Ovary (tissue), 9 donors: ENCODE data around the gene RNH1. TPM values are rescaled to one million over a fixed set of nuclear protein-coding genes. Genes with fewer than 3 reads are reported as not detected.

Source experiments
- DNase-seq, 5 donors: peaks; one replicate each; pipeline ENCODE4 v3.0.0-alpha.2; 2019 to 2020
- H3K27ac ChIP-seq, 2 donors: fragments of 200-600 bp; one replicate each; pipeline versions ENCODE4 v1.5.1 to v1.8.0; 2019 to 2022
- H3K27me3 ChIP-seq: fragments of 200-600 bp; one replicate; pipeline ENCODE4 v1.8.0; 2022
- H3K36me3 ChIP-seq: fragments of 200-600 bp; sonication (generic); one replicate; pipeline ENCODE4 v1.5.1; 2019
- H3K4me1 ChIP-seq: one replicate; pipeline ENCODE4 v1.8.1; 2013; ENCODE audit warnings: mild to moderate bottlenecking, moderate library complexity; ENCODE audit not compliant: insufficient read depth
- H3K4me3 ChIP-seq: fragments of 200-600 bp; sonication (generic); one replicate; pipeline ENCODE4 v1.5.1; 2017
- H3K9me3 ChIP-seq, 2 donors: fragments of 200-600 bp in 1 of 2; sonication (generic) in 1 of 2; one replicate each; pipeline versions ENCODE4 v1.5.1 to v1.8.1; 2013 to 2019; ENCODE audit warnings: mild to moderate bottlenecking in 1 of 2, moderate library complexity in 1 of 2
- EP300 ChIP-seq: sonication (generic); formaldehyde crosslinking; IDR thresholded peaks from one replicate; pipeline ENCODE4 v1.6.1; 2017; ENCODE audit warnings: antibody characterized with exemption
- POLR2A ChIP-seq: fragments of 450-650 bp; IDR thresholded peaks from one replicate; pipeline ENCODE4 v1.6.1; 2017; ENCODE audit warnings: antibody characterized with exemption, mild to moderate bottlenecking, moderate library complexity
- WGBS, 3 donors: extraction: QIAGEN DNeasy Blood & Tissue Kit in 1 of 3; methylation state at CpG; one replicate each; pipeline versions ENCODE4 v1.1.5 to v1.1.7; 2013 to 2017; 5-methylcytosine and 5-hydroxymethylcytosine counted together
- intact Hi-C, 4 donors: fragments of 100-400 bp; cut with DNase I; formaldehyde crosslinking; loops; one replicate each; pipeline versions ENCODE4 v1.11.0 to v1.15.1; 2022 to 2023
- polyA plus RNA-seq, 2 donors: library from polyadenylated mRNA; stranded (reverse); fragments of 200-250 nt in 1 of 2; fragments of 350-450 nt in 1 of 2; fragmentation: Illumina TruSeq in 1 of 2; extraction: RNeasy Lipid Tissue Mini Kit (QIAGEN cat#74804) in 1 of 2; gene quantifications; one replicate each; pipeline ENCODE4 v1.2.3, GENCODE V29; 2013 to 2014
- total RNA-seq, 7 donors: library from RNA; depleted of rRNA in 2 of 7; stranded (reverse); fragments of >200 nt in 2 of 7; fragmentation: NEBNext Ultra II Directional in 3 of 7; extraction: Animal tissue kit (Norgen Biotek cat#: 25700) in 3 of 7; gene quantifications; one replicate each; pipeline versions ENCODE4 v1.1.0 to v1.2.4, GENCODE V29; 2016 to 2023
- TF ChIP-seq, protein P1 (sequence below), 3 donors: fragments of 450-650 bp in 2 of 3; fragments of 200-600 bp in 1 of 3; IDR thresholded peaks; one replicate each; pipeline versions ENCODE4 v1.5.1 to v1.8.0; 2016 to 2022; ENCODE audit warnings: antibody characterized with exemption in 3 of 3, mild to moderate bottlenecking in 1 of 3
- donor health status: DM: no; HTN: no; CAD: no; lungs with moderate emphysema.
- donor health status: DM: no; HTN: no; CAD: no.
- donor health status: Bipolar disorder and iron deficiency.
- donor health status: DM: yes; HTN: yes; CAD: no.
- donor health status: DM: no; HTN: no; CAD: no.
- donor health status: DM: yes; HTN: yes; CAD: no.

RNH1 gene
- total and polyA plus RNA-seq, 9 donors = 17.4 to 233 (median 156) TPM

DNA sequence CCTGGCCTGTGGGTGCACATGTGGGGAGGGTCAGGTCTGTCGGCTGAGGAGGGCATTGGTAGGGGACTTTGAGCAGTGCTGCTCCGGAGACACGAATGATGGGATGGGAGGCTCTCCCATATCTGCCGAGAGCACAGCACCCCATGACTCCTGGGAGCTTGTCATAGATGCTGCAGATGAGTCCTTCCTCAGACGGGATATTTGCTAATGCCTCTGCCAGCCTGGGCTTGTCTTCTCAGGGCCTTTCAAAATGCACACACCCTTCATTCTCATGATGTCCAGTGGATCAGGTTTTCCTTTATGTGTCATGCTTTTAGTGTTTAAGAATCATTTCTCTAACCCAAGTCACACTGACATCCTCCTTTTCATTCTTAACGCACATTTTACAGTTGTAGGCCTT, 8.1 kb upstream of the RNH1 start:
- no peaks in the 10 kb centered on the region for H3K36me3 ChIP-seq

GRCh38 chr11:514606-515005, 7.6 kb upstream of the RNH1 start:
- TF ChIP-seq POLR2A (no peak), EP300 (no peak)
- TF ChIP-seq, protein P1, sequence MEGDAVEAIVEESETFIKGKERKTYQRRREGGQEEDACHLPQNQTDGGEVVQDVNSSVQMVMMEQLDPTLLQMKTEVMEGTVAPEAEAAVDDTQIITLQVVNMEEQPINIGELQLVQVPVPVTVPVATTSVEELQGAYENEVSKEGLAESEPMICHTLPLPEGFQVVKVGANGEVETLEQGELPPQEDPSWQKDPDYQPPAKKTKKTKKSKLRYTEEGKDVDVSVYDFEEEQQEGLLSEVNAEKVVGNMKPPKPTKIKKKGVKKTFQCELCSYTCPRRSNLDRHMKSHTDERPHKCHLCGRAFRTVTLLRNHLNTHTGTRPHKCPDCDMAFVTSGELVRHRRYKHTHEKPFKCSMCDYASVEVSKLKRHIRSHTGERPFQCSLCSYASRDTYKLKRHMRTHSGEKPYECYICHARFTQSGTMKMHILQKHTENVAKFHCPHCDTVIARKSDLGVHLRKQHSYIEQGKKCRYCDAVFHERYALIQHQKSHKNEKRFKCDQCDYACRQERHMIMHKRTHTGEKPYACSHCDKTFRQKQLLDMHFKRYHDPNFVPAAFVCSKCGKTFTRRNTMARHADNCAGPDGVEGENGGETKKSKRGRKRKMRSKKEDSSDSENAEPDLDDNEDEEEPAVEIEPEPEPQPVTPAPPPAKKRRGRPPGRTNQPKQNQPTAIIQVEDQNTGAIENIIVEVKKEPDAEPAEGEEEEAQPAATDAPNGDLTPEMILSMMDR (IDR thresholded peaks at IDR 0.05) = no peak
- intact Hi-C loops = loop anchor here in 2 of 4 donors (5.0 kb wide), 4 partner anchors 62 to 307 kb away; partner anchors contain the start of genes BET1L (in 1 of the 2), IFITM5 (in 1 of the 2), PTDSS2 (in 1 of the 2) and RIC8A (in 1 of the 2)
- no peaks in the 10 kb centered on the region for H3K27me3 ChIP-seq
- DNase-seq = no peak
- no peaks in the 10 kb centered on the region for H3K9me3 ChIP-seq
- no peaks in the 10 kb centered on the region for H3K4me1 ChIP-seq
- 92 to 94% (median 93%) methylated on average over 10 of the region's 10 CpGs for WGBS, 3 donors
- H3K4me3 ChIP-seq = no peak overlapping the region
- no peak overlapping the region for H3K27ac ChIP-seq
- H3K36me3 ChIP-seq = no peaks in the 10 kb centered on the region

More for the DNA sequence above, 8.1 kb upstream of the RNH1 start:
- intact Hi-C loops = no loop called here
- Histone ChIP-seq H3K27ac (no peak overlapping the region), H3K4me3 (no peak overlapping the region), H3K4me1 (no peaks in the 10 kb centered on the region), H3K27me3 (no peaks in the 10 kb centered on the region), H3K9me3 (no peaks in the 10 kb centered on the region)
- TF ChIP-seq, protein P1 (IDR thresholded peaks at IDR 0.05) = no peak
- TF ChIP-seq EP300 (no peak), POLR2A (no peak)
- WGBS, 3 donors = 90 to 93% (median 90%) methylated on average over 6 of the region's 6 CpGs
- DNase-seq = no peak

- Histone ChIP-seq H3K4me3 (no peak overlapping the region), H3K9me3 (no peaks in the 10 kb centered on the region), H3K27ac (no peak overlapping the region), H3K4me1 (peaks cover 3% of the 10 kb centered on the region), H3K27me3 (no peaks in the 10 kb centered on the region), H3K36me3 (no peaks in the 10 kb centered on the region)
- intact Hi-C loops = loop anchor here in 2 of 4 donors (5.0 kb wide), 4 partner anchors 61 to 306 kb away; partner anchors contain the start of genes BET1L (in 1 of the 2), IFITM5 (in 1 of the 2), PTDSS2 (in 1 of the 2) and RIC8A (in 1 of the 2)
- DNase-seq = no peak
- 91 to 96% (median 91%) methylated on average over 29 of the region's 29 CpGs for WGBS, 3 donors
- TF ChIP-seq POLR2A = no peak
- TF ChIP-seq, protein P1 (IDR thresholded peaks at IDR 0.05) = no peak
Measured at GRCh38 chr11:512761-513595, 5.9 kb upstream of the RNH1 start.

- intact Hi-C loops = loop anchor here in 1 of 4 donors (10.0 kb wide), 1 partner anchor 54 kb away; the partner anchor contains the start of gene PTDSS2
- peak in 4 of 5 donors; percentile 23 to 61 (median 50) for DNase-seq
- Histone ChIP-seq H3K27ac (no peak overlapping the region), H3K4me1 (peaks cover 9% of the 10 kb centered on the region), H3K4me3 (no peak overlapping the region), H3K9me3 (no peaks in the 10 kb centered on the region), H3K27me3 (no peaks in the 10 kb centered on the region), H3K36me3 (no peaks in the 10 kb centered on the region)
- 87 to 91% (median 90%) methylated on average over 5 of the region's 5 CpGs for WGBS, 3 donors
- no peak for TF ChIP-seq POLR2A
- TF ChIP-seq, protein P1 (IDR thresholded peaks at IDR 0.05) = no peak
- no peak for TF ChIP-seq EP300
Measured at GRCh38 chr11:508956-509355, 1.9 kb upstream of the RNH1 start.
